GM19351 (cell line): ENCODE measurements around the gene ALDH1A2.
"Not testable (repeated sequence)": the region's sequence is repeated elsewhere in the genome, so short reads cannot be mapped to it uniquely, and the experiment has no call there.

ENCODE experiments used
- ATAC-seq: cut with Tn5 transposase; IDR thresholded peaks from one replicate; pipeline ENCODE4 v1.9.1; 2021; ENCODE audit warnings: mild to moderate bottlenecking, moderate library complexity; ENCODE audit not compliant: unreplicated experiment

ALDH1A2 gene

DNA sequence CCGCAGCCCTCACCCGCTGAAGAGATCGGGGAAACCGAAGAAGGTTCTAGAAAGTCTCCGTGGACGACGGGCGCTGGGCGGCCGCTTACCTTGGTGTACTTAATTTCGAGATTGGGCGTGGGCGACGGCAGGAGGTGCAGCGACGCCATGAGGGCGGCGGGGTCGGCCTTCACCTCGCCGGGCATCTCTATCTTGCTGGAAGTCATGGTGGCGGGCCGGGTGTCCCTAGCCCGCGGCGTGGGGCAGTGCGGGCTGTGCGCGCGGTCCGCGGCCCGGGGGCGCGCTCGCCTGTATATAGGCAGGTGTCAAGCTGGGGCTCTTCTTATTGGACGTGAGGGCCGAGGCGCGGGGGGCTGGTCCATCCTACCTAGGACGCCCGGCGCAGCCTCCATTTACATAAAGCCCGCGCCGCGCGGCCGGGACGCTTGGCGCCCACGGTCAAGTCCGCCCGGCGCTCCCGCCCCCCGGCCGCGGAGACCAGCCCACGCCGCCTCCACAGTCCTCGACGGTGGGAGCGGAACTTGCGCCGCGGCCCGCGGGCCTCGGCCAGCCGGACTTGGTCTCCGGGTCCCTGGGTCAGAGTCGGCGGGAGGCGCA lies at the start of gene ALDH1A2:
ALDH1A2 (minus strand) TSS at position 267 of the 597 bp plus-strand sequence; CDS start at position 206, 61 bp downstream.
- no peak for ATAC-seq

DNA sequence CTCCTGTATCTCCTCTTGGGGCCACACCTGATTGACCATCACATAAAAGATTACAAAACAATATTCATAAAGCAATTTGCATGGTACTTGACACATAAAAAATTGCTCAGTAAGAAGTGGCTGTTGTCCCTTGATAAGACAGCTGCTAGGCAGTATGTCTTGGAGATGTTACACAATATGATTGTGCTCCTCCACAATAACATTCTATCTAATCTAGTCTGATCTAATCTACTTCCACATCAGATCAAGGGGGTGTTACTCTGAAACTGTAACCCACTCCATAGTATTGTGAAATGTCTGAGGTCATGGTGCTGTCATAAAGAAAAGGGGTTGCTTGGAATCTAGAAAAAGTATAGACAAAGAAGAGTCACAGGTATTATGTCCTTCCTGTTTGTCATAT lies 49.3 kb upstream of the ALDH1A2 start:
- ATAC-seq: no peak

- ATAC-seq: no peak
Observed at GRCh38 chr15:58114388-58114787, 48.9 kb upstream of the ALDH1A2 start.

GRCh38 chr15:58113358-58113757 lies 47.8 kb upstream of the ALDH1A2 start:
- not testable (repeated sequence) for ATAC-seq

- ATAC-seq: no peak
Observed at GRCh38 chr15:58111718-58112104, 46.2 kb upstream of the ALDH1A2 start.

DNA sequence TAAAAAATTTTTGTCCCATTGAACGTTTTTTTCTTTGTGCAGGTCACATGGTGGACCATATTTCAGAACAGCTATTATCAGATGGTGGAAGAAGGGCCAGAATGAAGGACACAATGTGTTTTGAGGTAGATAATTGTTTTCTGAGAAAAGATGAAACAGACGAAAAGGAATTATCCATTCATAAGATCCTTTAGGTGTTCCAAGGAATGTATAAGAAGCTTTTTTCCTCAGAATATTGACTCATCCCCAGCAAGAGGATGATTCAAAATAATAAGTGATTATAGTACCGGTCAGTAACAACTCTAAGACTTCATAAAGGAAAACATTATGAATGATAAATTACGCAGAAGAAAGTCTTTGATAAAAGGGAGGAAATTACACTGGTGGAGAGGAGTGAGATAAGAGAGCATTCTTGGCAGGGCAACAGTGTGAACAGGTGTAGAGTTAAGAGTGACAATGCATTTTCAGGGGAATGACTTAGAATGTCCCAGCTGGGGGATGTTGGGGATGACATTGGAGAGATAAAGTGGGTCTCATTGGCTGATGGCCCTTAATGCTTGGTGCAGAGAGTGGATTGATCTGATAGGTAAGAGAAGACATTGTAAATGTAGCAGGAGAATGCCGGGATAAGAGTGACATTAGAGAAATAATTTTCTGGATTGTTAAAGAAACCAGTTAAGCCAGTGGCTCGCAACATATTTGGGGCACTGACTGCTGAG lies 45.6 kb upstream of the ALDH1A2 start:
- no peak for ATAC-seq

GRCh38 chr15:58109419-58109818 lies 43.9 kb upstream of the ALDH1A2 start:
- ATAC-seq: no peak

DNA sequence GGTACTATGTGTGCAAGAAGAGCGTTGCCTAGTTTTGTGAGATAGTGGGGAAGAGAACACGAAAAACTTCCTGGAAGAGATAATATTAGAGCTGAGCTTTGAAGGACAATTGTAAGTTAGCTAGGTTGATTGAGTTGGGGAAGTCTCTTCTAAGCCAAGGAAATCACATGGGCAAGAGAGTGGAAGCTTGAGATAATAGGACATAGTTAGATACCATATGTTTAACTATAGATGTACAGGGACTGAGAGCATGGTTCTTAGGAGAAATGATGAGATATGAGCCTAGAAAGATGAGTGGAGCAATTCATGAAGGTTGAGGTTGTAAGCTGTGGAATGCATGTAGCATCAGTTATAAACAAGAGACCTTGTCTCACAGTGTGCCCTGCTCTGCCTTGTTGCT lies 42.6 kb upstream of the ALDH1A2 start:
- ATAC-seq: no peak

DNA sequence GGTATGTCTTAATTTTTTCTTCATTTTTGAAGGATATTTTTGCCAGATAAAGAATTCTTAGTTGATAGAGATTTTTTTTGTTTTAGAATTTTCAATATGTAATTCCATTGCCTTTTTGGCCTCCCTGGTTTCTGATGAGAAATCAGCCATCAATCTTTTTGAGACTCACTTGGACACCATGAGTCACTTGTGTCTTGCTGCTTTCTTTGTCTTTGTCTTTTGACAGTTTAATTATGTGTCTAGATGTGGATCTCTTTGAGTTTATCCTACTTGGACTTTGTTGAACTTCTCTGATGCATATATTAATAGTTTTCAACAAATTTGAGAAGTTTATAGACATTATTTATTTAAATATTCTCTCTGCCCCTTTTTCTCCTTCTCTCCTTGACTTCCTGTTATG lies 38.0 kb upstream of the ALDH1A2 start:
- no peak for ATAC-seq

DNA sequence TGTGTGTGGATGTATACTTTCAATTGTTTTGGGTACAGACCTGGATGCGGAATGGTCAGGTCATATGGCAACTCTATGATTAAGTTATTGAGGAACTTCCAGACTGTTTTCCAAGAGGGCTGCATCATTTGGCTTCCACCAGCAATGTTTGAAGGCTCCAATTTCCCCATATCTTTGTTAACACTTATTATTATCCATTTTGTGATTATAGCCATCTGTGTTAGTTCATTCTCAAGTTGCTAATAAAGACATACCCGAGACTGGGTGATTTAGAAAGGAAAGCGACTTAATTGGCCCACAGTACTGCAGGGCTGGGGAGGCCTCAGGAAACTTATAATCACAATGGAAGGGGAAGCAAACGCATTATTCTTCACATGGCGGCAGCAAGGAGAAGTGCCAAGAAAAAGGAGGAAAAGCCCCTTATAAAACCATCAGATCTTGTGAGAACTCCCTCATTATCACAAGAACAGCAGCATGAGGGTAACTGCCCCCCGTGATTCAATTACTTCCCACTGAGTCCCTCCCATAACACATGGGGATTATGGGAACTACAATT lies 31.1 kb upstream of the ALDH1A2 start:
- ATAC-seq: no peak

GRCh38 chr15:58095415-58095814 lies 29.9 kb upstream of the ALDH1A2 start:
- no peak for ATAC-seq

- ATAC-seq: no peak
Observed at GRCh38 chr15:58087871-58088270, 22.4 kb upstream of the ALDH1A2 start.

- no peak for ATAC-seq
Observed at GRCh38 chr15:58086491-58086890, 21.0 kb upstream of the ALDH1A2 start.

DNA sequence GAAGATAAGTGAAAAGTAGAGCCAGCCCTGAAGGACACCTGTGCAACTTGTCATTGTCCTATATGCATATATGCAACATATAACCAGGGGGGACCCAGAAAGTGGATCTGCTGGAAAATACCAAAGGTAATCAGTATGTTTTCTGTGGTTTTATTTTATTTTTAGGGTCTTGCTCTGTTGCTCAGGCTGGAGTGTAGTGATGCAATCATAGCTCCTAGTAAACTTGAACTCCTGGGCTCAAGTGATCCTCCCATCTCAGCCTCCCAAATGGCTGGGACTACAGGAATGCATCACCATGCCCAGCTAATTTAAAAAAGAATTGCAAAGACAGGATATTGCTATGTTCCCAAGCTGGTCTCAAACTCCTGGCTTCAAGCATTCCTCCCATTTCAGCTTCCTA lies 18.0 kb upstream of the ALDH1A2 start:
- ATAC-seq: no peak

DNA sequence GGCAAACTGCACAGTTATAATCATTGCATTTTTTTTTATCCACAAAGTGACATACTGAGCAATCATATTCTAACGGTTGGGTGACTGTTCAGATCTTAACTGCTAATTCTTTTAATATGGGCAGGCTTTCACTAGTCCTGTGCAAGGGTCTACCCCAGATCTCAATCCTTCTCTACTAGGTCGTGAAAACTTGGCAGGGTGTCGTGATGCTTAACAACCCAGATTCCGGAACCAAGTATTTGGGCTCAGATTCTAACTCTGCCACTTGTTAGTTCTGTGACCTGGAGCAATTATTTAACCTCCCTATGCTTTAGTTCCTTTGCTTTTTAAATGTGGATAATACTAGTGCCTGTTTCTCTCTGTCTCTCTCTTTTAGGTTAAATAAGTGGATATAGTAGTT lies 16.4 kb upstream of the ALDH1A2 start:
- no peak for ATAC-seq

DNA sequence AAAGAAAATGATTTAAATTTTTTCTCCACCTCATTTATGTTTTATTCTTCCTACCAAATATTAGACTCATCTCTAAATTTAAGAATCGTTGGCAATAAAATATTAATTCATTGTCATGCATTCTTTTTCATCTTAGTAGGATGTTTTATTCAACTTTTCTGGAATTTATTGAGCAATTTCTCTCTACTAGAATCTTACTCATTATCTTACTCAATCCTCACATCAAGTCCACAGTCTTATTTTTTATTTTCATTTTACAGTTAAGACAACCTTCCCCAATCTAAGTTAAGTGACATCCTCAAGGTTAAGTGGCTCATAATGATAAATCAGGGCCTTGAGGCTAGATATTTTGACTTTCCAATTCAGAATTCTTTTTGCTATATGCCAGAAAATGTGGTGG lies 15.9 kb upstream of the ALDH1A2 start:
- no peak for ATAC-seq

GRCh38 chr15:58080959-58081358 lies 15.4 kb upstream of the ALDH1A2 start:
- not testable (repeated sequence) for ATAC-seq

GRCh38 chr15:58080398-58080797 lies 14.9 kb upstream of the ALDH1A2 start:
- no peak for ATAC-seq

DNA sequence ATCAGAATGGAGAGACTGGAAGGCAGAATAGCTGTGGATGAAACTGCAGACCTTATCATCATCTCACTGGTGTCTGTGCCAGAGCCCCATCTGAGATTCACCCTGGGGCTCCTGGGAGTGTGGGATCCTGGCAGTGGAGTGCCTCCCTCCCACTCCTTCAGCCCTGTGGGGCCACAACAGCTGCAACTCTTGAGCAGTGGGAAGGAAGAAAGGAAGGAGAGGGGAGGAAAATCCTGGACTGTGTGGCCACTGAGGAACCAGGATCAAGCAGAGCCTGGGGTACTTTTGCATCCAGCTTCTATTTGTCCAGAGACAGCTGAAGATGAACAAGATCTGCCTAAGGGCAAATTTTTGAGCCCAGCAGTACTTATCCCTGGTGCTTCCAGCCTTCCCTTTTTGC lies 13.1 kb upstream of the ALDH1A2 start:
- no peak for ATAC-seq

- no peak for ATAC-seq
Observed at GRCh38 chr15:58077427-58077826, 11.9 kb upstream of the ALDH1A2 start.

DNA sequence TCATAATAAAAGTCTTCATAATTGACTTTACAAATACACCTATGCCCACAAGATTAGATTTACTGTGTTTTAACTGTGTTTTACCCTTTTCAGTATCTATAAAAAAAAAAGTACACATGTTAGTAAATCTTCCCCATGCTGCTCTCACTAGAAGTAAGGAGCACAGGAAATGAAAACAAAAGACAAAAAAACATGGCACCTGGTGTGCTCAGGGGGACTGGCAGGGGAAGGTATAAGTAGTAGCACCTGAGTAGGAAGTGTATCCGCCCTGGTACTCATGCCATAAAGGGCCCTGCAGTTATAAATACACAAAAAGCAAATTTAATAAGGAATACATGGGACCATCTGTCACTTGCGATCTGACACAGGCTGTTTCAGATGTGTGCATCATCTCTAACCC lies 8.9 kb upstream of the ALDH1A2 start:
- no peak for ATAC-seq

GRCh38 chr15:58070801-58071418 lies 5.4 kb upstream of the ALDH1A2 start:
- no peak for ATAC-seq
